Naive thymus-derived CD4-positive, alpha-beta T cell (primary cell): Measurements from ENCODE around the gene TMIE. TPM values are rescaled to one million over a fixed set of nuclear protein-coding genes. Genes with fewer than 3 reads are reported as not detected.
A peak's percentile ranks its signal among the peaks of the same experiment; 100 is the strongest.

Experiments
- ATAC-seq: fragments of 150-1000 bp; cut with Tn5 transposase; 2 replicates; pipeline ENCODE4 v1.10.0; 2021; ENCODE audit warnings: mild to moderate bottlenecking, moderate library complexity
- CTCF ChIA-PET: fragments of 350-600 bp; sonication (Branson Sonifier 250); formaldehyde crosslinking; loops from one replicate; lab custom pipeline; 2021; ENCODE audit warnings: antibody characterized with exemption; lab: Charles Lee
- POLR2A ChIA-PET: fragments of 350-600 bp; sonication (Branson Sonifier 250); formaldehyde crosslinking; loops from one replicate; lab custom pipeline; 2021; ENCODE audit warnings: antibody characterized with exemption, inconsistent platforms; lab: Charles Lee
- DNase-seq, 9 donors: peaks; one replicate each; pipeline versions ENCODE4 v3.0.0 to v3.0.0-alpha.2; 2020 to 2022; ENCODE audit warnings: mixed read lengths in 1 of 9
- H3K27ac ChIP-seq: one replicate; pipeline ENCODE4 v1.7.0; 2013; ENCODE audit warnings: mild to moderate bottlenecking, low read depth, low read length, moderate library complexity
- H3K27me3 ChIP-seq, 2 donors: one replicate each; pipeline ENCODE4 v1.7.0; 2013; ENCODE audit warnings: low read length in 2 of 2, mild to moderate bottlenecking in 2 of 2, moderate library complexity in 2 of 2; ENCODE audit not compliant: control insufficient read depth in 2 of 2, insufficient read depth in 2 of 2
- H3K36me3 ChIP-seq, 3 experiments: 1 replicate in 2 of 3; 2 replicates in 1 of 3; pipeline ENCODE4 v1.7.0; 2013; ENCODE audit warnings: low read length in 3 of 3, mild to moderate bottlenecking in 3 of 3, moderate library complexity in 1 of 3; ENCODE audit not compliant: insufficient read depth in 3 of 3, control insufficient read depth in 2 of 3
- H3K4me1 ChIP-seq, 2 donors: one replicate each; pipeline ENCODE4 v1.7.0; 2013; ENCODE audit warnings: low read length in 2 of 2, mild to moderate bottlenecking in 2 of 2, moderate library complexity in 1 of 2; ENCODE audit not compliant: control insufficient read depth in 2 of 2, insufficient read depth in 2 of 2
- H3K4me3 ChIP-seq: 2 replicates; pipeline ENCODE4 v1.7.0; 2013; ENCODE audit warnings: mild to moderate bottlenecking, low read length
- H3K9me3 ChIP-seq, 3 experiments: 1 replicate in 2 of 3; 2 replicates in 1 of 3; pipeline ENCODE4 v1.7.0; 2013; ENCODE audit warnings: low read length in 3 of 3; ENCODE audit not compliant: control insufficient read depth in 2 of 3
- H3K27ac Mint-ChIP-seq, 9 donors: one replicate each; pipeline ENCODE4 v1.8.0; 2020 to 2022; ENCODE audit warnings: mixed read lengths in 9 of 9, mild to moderate bottlenecking in 8 of 9, moderate library complexity in 5 of 9, inconsistent platforms in 2 of 9
- H3K27me3 Mint-ChIP-seq, 5 donors: one replicate each; pipeline ENCODE4 v1.8.0; 2021 to 2022; ENCODE audit warnings: mixed read lengths in 5 of 5, mild to moderate bottlenecking in 1 of 5
- H3K36me3 Mint-ChIP-seq, 5 donors: one replicate each; pipeline ENCODE4 v1.8.0; 2020 to 2022; ENCODE audit warnings: mixed read lengths in 5 of 5, mild to moderate bottlenecking in 3 of 5, inconsistent platforms in 1 of 5
- H3K4me1 Mint-ChIP-seq, 7 donors: one replicate each; pipeline ENCODE4 v1.8.0; 2020 to 2022; ENCODE audit warnings: mixed read lengths in 7 of 7, mild to moderate bottlenecking in 3 of 7, inconsistent platforms in 1 of 7
- H3K4me3 Mint-ChIP-seq, 10 donors: one replicate each; pipeline ENCODE4 v1.8.0; 2020 to 2022; ENCODE audit warnings: mild to moderate bottlenecking in 10 of 10, mixed read lengths in 10 of 10, moderate library complexity in 6 of 10, inconsistent platforms in 2 of 10
- H3K9me3 Mint-ChIP-seq, 11 donors: one replicate each; pipeline ENCODE4 v1.8.0; 2020 to 2022; ENCODE audit warnings: mixed read lengths in 11 of 11, mild to moderate bottlenecking in 4 of 11, inconsistent platforms in 1 of 11, moderate library complexity in 1 of 11
- intact Hi-C, 2 donors: fragments of 100-400 bp; cut with micrococcal nuclease; formaldehyde crosslinking; loops; one replicate each; pipeline ENCODE4 v1.15.1; 2023
- polyA plus RNA-seq, 2 donors: library from polyadenylated mRNA; unstranded; fragments of 300-500 nt; fragmentation: Illumina TruSeq; gene quantifications; one replicate each; pipeline ENCODE4 v1.2.3, GENCODE V29; 2021
- total RNA-seq, 6 experiments: library from RNA in 5 of 6; stranded (reverse) in 5 of 6; gene quantifications; 1 replicate in 5 of 6; 2 replicates in 1 of 6; pipeline ENCODE4 v1.2.3 and lab custom pipeline; 2021 to 2026

Gene TMIE
- total and polyA plus RNA-seq, 7 experiments from 2014 or later, result 0.31 to 5.6 (median 5.1) TPM

- CTCF ChIA-PET, result no interaction called here
- peaks cover 0 to 3% (median 0%) of the 10 kb centered on the region in 5 donors for H3K27me3 Mint-ChIP-seq
- DNase-seq (no peak), ATAC-seq (no peak)
- H3K27ac Mint-ChIP-seq, result peak overlapping the region in 1 of 9 donors; percentile 31
- H3K4me1 Mint-ChIP-seq, result peaks cover 0 to 5% (median 0%) of the 10 kb centered on the region in 7 donors
- POLR2A ChIA-PET, result interaction anchor here (0.8 kb wide), 1 partner anchor 14 kb away, joined by 3 read pairs; no protein-coding TSS in a partner anchor
- H3K36me3 ChIP-seq, result peaks cover 0 to 78% (median 1%) of the 10 kb centered on the region in 3 experiments
- H3K4me3 ChIP-seq, result no peak overlapping the region
- H3K4me3 Mint-ChIP-seq, result no peak overlapping the region
- H3K36me3 Mint-ChIP-seq, result peaks cover 0 to 45% (median 7%) of the 10 kb centered on the region in 5 donors
- no peaks in the 10 kb centered on the region for H3K27me3 ChIP-seq
- H3K9me3 ChIP-seq, result no peaks in the 10 kb centered on the region
- intact Hi-C loops, result no loop called here
- H3K4me1 ChIP-seq, result no peaks in the 10 kb centered on the region
- H3K9me3 Mint-ChIP-seq, result no peaks in the 10 kb centered on the region
- no peak overlapping the region for H3K27ac ChIP-seq
Measured at GRCh38 chr3:46677411-46677726, 23.8 kb upstream of the TMIE start.

DNA sequence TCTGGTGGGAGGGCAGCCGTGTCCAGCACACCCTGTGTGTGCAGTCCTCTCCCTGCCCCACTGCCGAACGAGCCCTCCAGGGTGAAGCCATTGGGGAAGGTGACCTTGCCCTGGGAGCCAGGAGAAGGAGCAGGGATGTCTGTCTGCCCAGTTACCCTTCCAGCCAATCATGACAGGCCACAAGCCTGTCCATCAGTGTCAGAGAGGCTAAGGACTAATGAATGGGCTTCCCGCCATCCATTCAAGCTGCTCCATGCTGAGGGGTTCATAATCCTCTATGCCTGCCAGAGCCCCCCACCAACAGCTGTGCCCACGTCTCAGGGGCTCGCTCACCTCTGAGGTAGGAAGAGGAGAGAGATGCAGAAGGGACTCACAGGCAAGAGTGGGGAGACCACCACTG is 22.9 kb upstream of the TMIE start:
- no peak overlapping the region for H3K4me3 ChIP-seq
- intact Hi-C loops, result no loop called here
- Mint-ChIP-seq H3K36me3 (peaks cover 0 to 44% (median 7%) of the 10 kb centered on the region in 5 donors), H3K27ac (no peak overlapping the region), H3K27me3 (peaks cover 0 to 3% (median 0%) of the 10 kb centered on the region in 5 donors), H3K4me3 (no peak overlapping the region), H3K9me3 (no peaks in the 10 kb centered on the region), H3K4me1 (peaks cover 0 to 5% (median 0%) of the 10 kb centered on the region in 7 donors)
- no peak overlapping the region for H3K27ac ChIP-seq
- H3K9me3 ChIP-seq, result no peaks in the 10 kb centered on the region
- no peaks in the 10 kb centered on the region for H3K4me1 ChIP-seq
- H3K36me3 ChIP-seq, result peaks cover 0 to 81% (median 4%) of the 10 kb centered on the region in 3 experiments
- ChIA-PET POLR2A (no interaction called here), CTCF (no interaction called here)
- no peaks in the 10 kb centered on the region for H3K27me3 ChIP-seq
- ATAC-seq (no peak), DNase-seq (no peak)

DNA sequence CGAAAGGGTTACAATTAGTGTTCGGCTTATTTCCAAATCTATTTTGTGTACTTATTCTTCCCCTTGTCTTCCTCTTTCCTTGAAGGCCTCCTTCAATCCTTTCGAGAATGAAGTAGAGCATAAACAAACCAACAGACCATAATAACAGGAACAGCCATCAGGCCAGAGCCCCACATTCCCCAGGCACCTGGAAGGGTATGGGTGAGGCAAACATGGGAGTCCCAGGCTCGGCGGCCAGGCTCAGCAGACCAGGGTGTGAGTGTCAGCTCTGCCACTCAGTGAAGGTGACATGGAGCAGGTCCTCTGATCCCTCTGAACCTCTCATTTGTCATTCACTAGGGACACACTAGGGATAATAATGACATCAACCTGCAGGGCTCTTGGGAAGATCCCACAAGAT is 21.5 kb upstream of the TMIE start:
- ChIA-PET CTCF (no interaction called here), POLR2A (no interaction called here)
- intact Hi-C loops, result no loop called here
- H3K4me3 ChIP-seq, result no peak overlapping the region
- no peaks in the 10 kb centered on the region for H3K9me3 ChIP-seq
- H3K27ac ChIP-seq, result no peak overlapping the region
- peaks cover 0 to 5% (median 0%) of the 10 kb centered on the region in 7 donors for H3K4me1 Mint-ChIP-seq
- no peak overlapping the region for H3K4me3 Mint-ChIP-seq
- peak overlapping the region in 3 of 9 donors; percentile 51 to 81 (median 52) for H3K27ac Mint-ChIP-seq
- ATAC-seq (no peak), DNase-seq (no peak)
- no peaks in the 10 kb centered on the region for H3K27me3 Mint-ChIP-seq
- H3K36me3 ChIP-seq, result peaks cover 0 to 81% (median 4%) of the 10 kb centered on the region in 3 experiments
- H3K9me3 Mint-ChIP-seq, result no peaks in the 10 kb centered on the region
- H3K36me3 Mint-ChIP-seq, result peaks cover 0 to 37% (median 4%) of the 10 kb centered on the region in 5 donors
- no peaks in the 10 kb centered on the region for H3K4me1 ChIP-seq
- no peaks in the 10 kb centered on the region for H3K27me3 ChIP-seq

DNA sequence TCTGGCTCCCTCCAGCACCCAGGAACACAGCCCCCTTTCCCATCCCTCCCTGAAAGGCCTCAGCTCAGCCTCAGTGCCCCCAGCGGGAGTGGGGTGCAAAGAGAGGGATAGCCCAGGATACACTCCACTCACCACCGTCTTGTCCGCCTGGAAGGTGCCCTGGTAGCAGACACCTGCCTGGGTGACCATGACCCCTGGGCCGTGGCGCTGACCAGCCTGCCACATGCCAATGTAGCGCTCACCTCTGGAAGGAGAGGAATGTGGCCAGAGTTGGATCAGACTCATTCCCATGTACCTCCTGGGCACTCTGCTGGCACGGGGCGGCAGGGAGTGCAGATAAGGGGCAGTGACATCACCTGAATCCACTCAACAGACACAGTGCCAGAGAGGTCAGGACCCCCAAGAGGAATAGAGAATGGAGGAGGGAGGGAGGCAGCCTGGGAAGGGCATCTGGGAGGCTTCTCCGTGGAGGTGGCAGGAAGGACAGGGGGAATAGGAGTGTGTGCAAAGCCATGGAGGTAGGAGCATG is 20.8 kb upstream of the TMIE start:
- H3K4me1 Mint-ChIP-seq, result peaks cover 0 to 5% (median 0%) of the 10 kb centered on the region in 7 donors
- Histone ChIP-seq H3K36me3 (peaks cover 0 to 84% (median 4%) of the 10 kb centered on the region in 3 experiments), H3K4me1 (no peaks in the 10 kb centered on the region), H3K27ac (no peak overlapping the region), H3K27me3 (no peaks in the 10 kb centered on the region), H3K4me3 (no peak overlapping the region), H3K9me3 (no peaks in the 10 kb centered on the region)
- ATAC-seq (no peak), DNase-seq (no peak)
- H3K9me3 Mint-ChIP-seq, result no peaks in the 10 kb centered on the region
- H3K4me3 Mint-ChIP-seq, result no peak overlapping the region
- intact Hi-C loops, result no loop called here
- H3K36me3 Mint-ChIP-seq, result peaks cover 0 to 36% (median 9%) of the 10 kb centered on the region in 5 donors
- POLR2A ChIA-PET, result no interaction called here
- H3K27ac Mint-ChIP-seq, result peak overlapping the region in 4 of 9 donors; percentile 18 to 62 (median 38)
- H3K27me3 Mint-ChIP-seq, result no peaks in the 10 kb centered on the region
- CTCF ChIA-PET, result no interaction called here

DNA sequence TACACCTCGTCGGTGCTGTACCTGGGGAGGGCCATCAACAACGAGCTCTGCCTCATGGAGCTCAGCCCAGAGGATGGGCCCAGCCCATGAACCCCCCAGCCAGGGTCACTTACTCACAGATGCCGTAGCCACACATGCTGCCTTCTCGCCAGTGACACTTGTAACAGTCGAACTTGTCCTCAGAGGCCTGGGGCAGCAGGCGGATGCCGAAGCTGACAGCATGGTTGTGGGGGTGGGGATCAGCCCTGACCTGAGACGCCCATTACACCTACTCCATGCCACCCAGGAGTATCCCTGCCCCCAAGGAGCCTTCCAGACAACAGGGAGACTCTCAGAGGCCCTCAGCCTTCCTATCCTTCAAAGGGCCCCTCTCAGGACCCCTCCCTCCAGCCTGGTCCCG is 19.8 kb upstream of the TMIE start:
- peak overlapping the region in 1 of 9 donors; percentile 28 for H3K27ac Mint-ChIP-seq
- ATAC-seq, result no peak

DNA sequence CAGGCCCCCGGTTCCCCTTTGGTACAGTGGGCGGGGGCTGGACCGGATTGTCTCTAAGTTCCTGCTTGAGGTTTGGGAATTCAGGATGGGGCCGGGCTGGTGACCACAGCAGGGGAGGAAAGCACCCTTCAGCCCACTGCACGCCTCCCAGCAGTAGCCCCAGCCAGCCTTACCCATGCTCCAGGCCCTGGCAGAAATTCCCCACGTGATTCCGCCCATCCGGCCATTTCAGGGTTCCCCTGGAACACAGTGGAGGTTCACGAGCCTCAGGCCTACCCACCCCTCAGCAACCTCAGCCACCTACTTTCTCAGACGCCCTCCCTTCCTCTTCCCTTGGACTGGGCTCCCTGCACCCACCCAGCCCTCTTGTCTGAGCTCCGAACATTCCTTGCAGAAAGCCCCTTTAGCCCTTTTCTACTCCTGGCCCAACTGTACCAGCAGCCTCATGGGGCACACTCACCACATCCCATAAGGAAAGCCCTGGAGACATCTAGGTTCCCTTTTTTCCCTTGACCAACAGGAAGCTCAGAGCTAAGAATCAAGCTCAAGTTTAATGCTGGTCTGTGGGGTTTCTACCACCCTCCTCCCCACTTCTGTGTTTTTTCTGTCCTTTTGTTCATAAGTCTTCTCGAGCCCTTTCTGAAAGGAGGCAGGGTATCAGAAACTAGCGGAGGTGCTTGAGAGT is 19.2 kb upstream of the TMIE start:
- Histone ChIP-seq H3K27me3 (no peaks in the 10 kb centered on the region), H3K9me3 (no peaks in the 10 kb centered on the region), H3K27ac (no peak overlapping the region), H3K36me3 (peaks cover 0 to 90% (median 4%) of the 10 kb centered on the region in 3 experiments), H3K4me3 (no peak overlapping the region), H3K4me1 (no peaks in the 10 kb centered on the region)
- H3K4me1 Mint-ChIP-seq, result peaks cover 0 to 5% (median 0%) of the 10 kb centered on the region in 7 donors
- peaks cover 0 to 34% (median 9%) of the 10 kb centered on the region in 5 donors for H3K36me3 Mint-ChIP-seq
- H3K27me3 Mint-ChIP-seq, result no peaks in the 10 kb centered on the region
- peak overlapping the region in 4 of 9 donors; percentile 28 to 78 (median 42) for H3K27ac Mint-ChIP-seq
- POLR2A ChIA-PET, result no interaction called here
- H3K9me3 Mint-ChIP-seq, result no peaks in the 10 kb centered on the region
- CTCF ChIA-PET, result no interaction called here
- no peak overlapping the region for H3K4me3 Mint-ChIP-seq
- DNase-seq, result no peak
- no peak for ATAC-seq
- intact Hi-C loops, result no loop called here

More for the DNA sequence above, 19.8 kb upstream of the TMIE start:
- Histone ChIP-seq H3K36me3 (peaks cover 0 to 85% (median 4%) of the 10 kb centered on the region in 3 experiments), H3K9me3 (no peaks in the 10 kb centered on the region), H3K27ac (no peak overlapping the region), H3K4me3 (no peak overlapping the region), H3K27me3 (no peaks in the 10 kb centered on the region), H3K4me1 (no peaks in the 10 kb centered on the region)
- Mint-ChIP-seq H3K36me3 (peaks cover 0 to 34% (median 9%) of the 10 kb centered on the region in 5 donors), H3K4me3 (no peak overlapping the region), H3K9me3 (no peaks in the 10 kb centered on the region), H3K4me1 (peaks cover 0 to 5% (median 0%) of the 10 kb centered on the region in 7 donors), H3K27me3 (no peaks in the 10 kb centered on the region)
- CTCF ChIA-PET, result no interaction called here
- POLR2A ChIA-PET, result no interaction called here
- intact Hi-C loops, result no loop called here
- no peak for DNase-seq
